WTC11 (cell line): ENCODE results near the gene ECE1. TPM values are rescaled to one million over a fixed set of nuclear protein-coding genes. Genes with fewer than 3 reads are reported as not detected.

Experiments
- ATAC-seq: fragments of 200-7000 bp; cut with Tn5 transposase; 2 replicates; pipeline ENCODE4 v1.10.0; 2021; ENCODE audit warnings: mild to moderate bottlenecking, moderate library complexity
- CTCF ChIA-PET: fragments of 300-600 bp; sonication (Branson Sonifier 250); formaldehyde crosslinking; loops from one replicate; lab custom pipeline; 2021; ENCODE audit warnings: antibody characterized with exemption; lab: Charles Lee
- POLR2A ChIA-PET: fragments of 350-600 bp; sonication (Branson Sonifier 250); formaldehyde crosslinking; loops from one replicate; lab custom pipeline; 2021; ENCODE audit warnings: antibody characterized with exemption; lab: Charles Lee
- DNase-seq: peaks from one replicate; pipeline ENCODE4 v3.0.0; 2021; ENCODE audit warnings: low spot score
- H3K27ac Mint-ChIP-seq: 2 replicates; pipeline ENCODE4 v1.8.0; 2021; ENCODE audit warnings: mixed read lengths
- H3K27me3 Mint-ChIP-seq: 2 replicates; pipeline ENCODE4 v1.8.0; 2021; ENCODE audit warnings: low read depth, mild to moderate bottlenecking, moderate library complexity, mixed read lengths
- H3K36me3 Mint-ChIP-seq: 2 replicates; pipeline ENCODE4 v1.8.0; 2021; ENCODE audit warnings: mixed read lengths
- H3K4me1 Mint-ChIP-seq: 2 replicates; pipeline ENCODE4 v1.8.0; 2022; ENCODE audit warnings: mixed read lengths
- H3K4me3 Mint-ChIP-seq: 2 replicates; pipeline ENCODE4 v1.8.0; 2021; ENCODE audit warnings: mild to moderate bottlenecking, moderate library complexity, mixed read lengths
- H3K9me3 Mint-ChIP-seq: 2 replicates; pipeline ENCODE4 v1.8.0; 2021; ENCODE audit warnings: mixed read lengths
- ATF2 ChIP-seq: sonication (generic); formaldehyde crosslinking; IDR thresholded peaks from 2 replicates; pipeline ENCODE4 v1.8.1; 2022; ENCODE audit warnings: low read depth, missing genetic modification reagents, borderline replicate concordance
- CDX4 ChIP-seq: fragments of 250-450 bp; sonication (Bioruptor Pico); IDR thresholded peaks from 2 replicates; pipeline ENCODE4 v1.9.0; 2021; ENCODE audit warnings: moderate library complexity, mild to moderate bottlenecking, inconsistent platforms, borderline replicate concordance
- CREB1 ChIP-seq: sonication (generic); formaldehyde crosslinking; IDR thresholded peaks from 2 replicates; pipeline ENCODE4 v1.8.0; 2023; ENCODE audit warnings: mild to moderate bottlenecking, missing genetic modification reagents
- E2F1 ChIP-seq: sonication (generic); formaldehyde crosslinking; IDR thresholded peaks from 2 replicates; pipeline ENCODE4 v1.8.0; 2022; ENCODE audit warnings: mild to moderate bottlenecking, missing genetic modification reagents
- FOXP4 ChIP-seq: sonication (generic); formaldehyde crosslinking; IDR thresholded peaks from 2 replicates; pipeline ENCODE4 v1.8.0; 2022; ENCODE audit warnings: mild to moderate bottlenecking, missing genetic modification reagents
- HMGXB4 ChIP-seq: sonication (generic); formaldehyde crosslinking; IDR thresholded peaks from 2 replicates; pipeline ENCODE4 v1.8.1; 2023; ENCODE audit warnings: mild to moderate bottlenecking, moderate library complexity, missing genetic modification reagents
- JUN ChIP-seq: sonication (generic); formaldehyde crosslinking; IDR thresholded peaks from 2 replicates; pipeline ENCODE4 v1.8.0; 2023; ENCODE audit warnings: mild to moderate bottlenecking, missing genetic modification reagents
- MAX ChIP-seq: sonication (generic); formaldehyde crosslinking; IDR thresholded peaks from 2 replicates; pipeline ENCODE4 v1.8.0; 2022; ENCODE audit warnings: mild to moderate bottlenecking, missing genetic modification reagents
- MXD4 ChIP-seq: fragments of 250-450 bp; sonication (Bioruptor Pico); IDR thresholded peaks from 2 replicates; pipeline ENCODE4 v1.8.0; 2021; ENCODE audit warnings: mild to moderate bottlenecking, moderate library complexity, borderline replicate concordance
- MYBL2 ChIP-seq: sonication (generic); formaldehyde crosslinking; IDR thresholded peaks from 2 replicates; pipeline ENCODE4 v1.8.1; 2023; ENCODE audit warnings: mild to moderate bottlenecking, moderate library complexity, missing genetic modification reagents
- PRRX2 ChIP-seq: fragments of 250-450 bp; sonication (Bioruptor Pico); IDR thresholded peaks from 2 replicates; pipeline ENCODE4 v1.8.0; 2021; ENCODE audit warnings: mild to moderate bottlenecking
- RELA ChIP-seq: sonication (generic); formaldehyde crosslinking; IDR thresholded peaks from 2 replicates; pipeline ENCODE4 v1.8.1; 2022; ENCODE audit warnings: missing genetic modification reagents, mild to moderate bottlenecking, borderline replicate concordance
- SMAD3 ChIP-seq: sonication (generic); formaldehyde crosslinking; IDR thresholded peaks from 2 replicates; pipeline ENCODE4 v1.8.0; 2022; ENCODE audit warnings: missing genetic modification reagents, mild to moderate bottlenecking, borderline replicate concordance
- SMAD4 ChIP-seq: sonication (generic); formaldehyde crosslinking; IDR thresholded peaks from 2 replicates; pipeline ENCODE4 v1.8.0; 2022; ENCODE audit warnings: mild to moderate bottlenecking, missing genetic modification reagents
- SP1 ChIP-seq: sonication (generic); formaldehyde crosslinking; conservative IDR thresholded peaks from 2 replicates; pipeline ENCODE4 v1.8.1; 2022; ENCODE audit warnings: missing genetic modification reagents
- TCF7 ChIP-seq: sonication (generic); formaldehyde crosslinking; IDR thresholded peaks from 2 replicates; pipeline ENCODE4 v1.8.0; 2022; ENCODE audit warnings: mild to moderate bottlenecking, low read depth, missing genetic modification reagents, moderate library complexity
- ZNF121 ChIP-seq: sonication (generic); formaldehyde crosslinking; IDR thresholded peaks from 2 replicates; pipeline ENCODE4 v1.8.0; 2023; ENCODE audit warnings: missing genetic modification reagents
- ZNF138 ChIP-seq: sonication (generic); formaldehyde crosslinking; conservative IDR thresholded peaks from 2 replicates; pipeline ENCODE4 v1.8.1; 2022; ENCODE audit warnings: mild to moderate bottlenecking, moderate library complexity, missing genetic modification reagents
- total RNA-seq: library from RNA; stranded (reverse); gene quantifications from 3 replicates; pipeline ENCODE4 v1.2.3, GENCODE V29; 2021

The ECE1 gene
- total RNA-seq, 1 experiment from 2014 or later: 45.0 TPM

- TF ChIP-seq ZNF121: no peak
- no peak for TF ChIP-seq CREB1 (CRISPR knock-in tag)
- no peak for TF ChIP-seq FOXP4
- TF ChIP-seq JUN: no peak
- TF ChIP-seq HMGXB4 (CRISPR knock-in tag): no peak
- TF ChIP-seq ATF2 (CRISPR knock-in tag): no peak
- no peak for TF ChIP-seq CDX4 (CRISPR knock-in tag)
These were observed 24.0 kb downstream of the ECE1 start (continued) for GRCh38 chr1:21266119-21266774.

- Mint-ChIP-seq H3K36me3 (peaks cover 18% of the 10 kb centered on the region), H3K27ac (no peak overlapping the region), H3K27me3 (no peaks in the 10 kb centered on the region), H3K9me3 (peaks cover 6% of the 10 kb centered on the region), H3K4me3 (no peak overlapping the region), H3K4me1 (peaks cover 17% of the 10 kb centered on the region)
- no peak for TF ChIP-seq TCF7 (CRISPR knock-in tag)
- TF ChIP-seq SMAD4 (CRISPR knock-in tag): no peak
- TF ChIP-seq PRRX2 (CRISPR knock-in tag): no peak
- TF ChIP-seq MXD4 (CRISPR knock-in tag): no peak
- TF ChIP-seq RELA (CRISPR knock-in tag): no peak
- TF ChIP-seq MYBL2 (CRISPR knock-in tag): no peak
- TF ChIP-seq SP1 (CRISPR knock-in tag): no peak
- TF ChIP-seq ZNF138 (CRISPR knock-in tag): no peak
- DNase-seq (no peak), ATAC-seq (no peak)
- ChIA-PET POLR2A (no interaction called here), CTCF (interaction anchor here (1.3 kb wide), 1 partner anchor 10 kb away, joined by 4 read pairs; no protein-coding TSS in a partner anchor)
These were observed 24.6 kb downstream of the ECE1 start for GRCh38 chr1:21265644-21266043.

- H3K4me1 Mint-ChIP-seq: peaks cover 15% of the 10 kb centered on the region
- ChIA-PET CTCF (interaction anchor here (1.1 to 1.3 kb wide), 2 partner anchors 10 kb away, joined by 3 to 4 read pairs; no protein-coding TSS in a partner anchor), POLR2A (no interaction called here)
- peaks cover 6% of the 10 kb centered on the region for H3K9me3 Mint-ChIP-seq
- DNase-seq (no peak), ATAC-seq (no peak)
- TF ChIP-seq SMAD3: no peak
- no peak for TF ChIP-seq FOXP4
- TF ChIP-seq E2F1 (CRISPR knock-in tag): no peak
- TF ChIP-seq MAX (CRISPR knock-in tag): no peak
- H3K4me3 Mint-ChIP-seq: no peak overlapping the region
- H3K27me3 Mint-ChIP-seq: no peaks in the 10 kb centered on the region
- H3K36me3 Mint-ChIP-seq: peaks cover 15% of the 10 kb centered on the region
- H3K27ac Mint-ChIP-seq: no peak overlapping the region
These were observed 25.4 kb downstream of the ECE1 start for GRCh38 chr1:21264898-21265297.
